Measurements from ENCODE around the gene UBC.
"Not testable (repeated sequence)": the region's sequence is repeated elsewhere in the genome, so short reads cannot be mapped to it uniquely, and the experiment has no call there.

The UBC gene

DNA sequence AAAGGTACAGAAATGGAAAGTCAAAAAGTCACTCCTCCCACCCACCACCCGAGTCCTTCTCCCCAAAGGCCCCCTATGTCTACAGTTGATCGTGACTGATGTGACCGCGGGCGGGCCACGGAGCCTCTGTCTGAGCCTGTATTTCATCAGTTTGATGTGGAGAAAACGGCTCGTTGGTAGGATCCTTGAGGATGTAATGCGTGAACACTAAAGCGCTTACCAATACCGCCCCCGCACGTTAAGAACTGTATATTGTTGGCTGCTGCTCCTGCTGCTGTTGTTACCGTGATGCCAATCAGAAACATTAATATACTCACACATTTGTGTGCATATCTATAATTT lies 24.6 kb upstream of the UBC start:
- TF ChIP-seq POLR2AphosphoS5 (IDR thresholded peaks at IDR 0.05; ENCODE audit: low read depth, low read length), result 0 out of 2 replicates have a peak, but pooled peaks have one; percentile 53
- TF ChIP-seq POU2F2 (IDR thresholded peaks at IDR 0.05; ENCODE audit: low read depth, low read length), result no peak
- peak; percentile 72 for FAIRE-seq
- DNase-seq (ENCODE audit: insufficient read length, low spot score), result no peak

DNA sequence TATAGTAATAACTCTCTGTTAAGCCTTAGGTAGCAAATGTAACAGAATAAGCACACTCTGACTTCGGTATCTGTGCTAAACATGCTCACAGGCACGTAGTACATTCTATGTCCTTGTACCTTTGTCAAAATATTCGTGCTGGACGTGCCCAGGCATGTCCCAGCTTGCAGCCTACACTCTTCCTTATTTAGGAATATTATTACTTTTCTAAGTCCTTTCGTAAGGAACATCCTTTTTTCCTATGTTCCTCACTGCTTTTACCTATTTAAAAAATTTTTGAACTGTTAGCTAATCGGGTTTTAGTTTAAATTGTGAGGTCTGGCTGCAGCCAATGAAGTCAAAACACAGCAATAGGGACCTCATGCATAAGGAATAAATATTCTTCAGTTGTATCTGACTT lies 24.1 kb upstream of the UBC start:
- FAIRE-seq (peak; percentile 81), DNase-seq (ENCODE audit: insufficient read length, low spot score) (no peak)
- TF ChIP-seq POLR2A (IDR thresholded peaks at IDR 0.05; ENCODE audit: low read depth, low read length), result no peak; the same call in 1 of the 2 replicates
- TF ChIP-seq SPI1 (IDR thresholded peaks at IDR 0.05; ENCODE audit: low read depth, low read length), result peak; percentile 22; the same call in 1 of the 2 replicates
- peak; percentile 65; the same call in 1 of the 2 replicates for TF ChIP-seq POLR2AphosphoS5 (IDR thresholded peaks at IDR 0.05; ENCODE audit: low read depth, low read length)
- peak; percentile 48; the same call in 1 of the 2 replicates for TF ChIP-seq TAF1 (IDR thresholded peaks at IDR 0.05; ENCODE audit: low read depth, low read length)

DNA sequence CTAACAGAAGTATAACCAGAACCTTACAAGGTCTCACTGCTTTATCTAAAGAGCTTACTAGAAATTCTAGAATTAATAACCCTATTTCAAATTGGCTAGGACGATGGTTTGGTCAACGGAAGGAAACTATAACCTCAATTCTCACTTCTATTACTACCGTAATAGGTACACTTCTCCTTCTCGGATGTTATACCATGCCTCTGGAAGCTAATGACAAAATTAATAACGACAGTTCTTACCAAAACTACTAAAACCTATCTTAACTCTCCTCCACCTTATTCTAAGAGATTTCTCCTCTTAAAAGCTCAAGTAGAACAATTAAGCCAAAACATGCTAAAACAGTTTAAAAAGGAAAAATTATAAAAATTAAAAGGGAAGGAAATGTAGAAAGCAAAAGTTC lies 23.7 kb upstream of the UBC start:
- FAIRE-seq, result no peak
- TF ChIP-seq PAX5 (IDR thresholded peaks at IDR 0.05; ENCODE audit: insufficient read depth, low read length, severe bottlenecking) (no peak), POLR2AphosphoS5 (IDR thresholded peaks at IDR 0.05; ENCODE audit: low read depth, low read length) (no peak), POU2F2 (IDR thresholded peaks at IDR 0.05; ENCODE audit: low read depth, low read length) (no peak), POLR2A (IDR thresholded peaks at IDR 0.05; ENCODE audit: low read depth, low read length) (no peak), TAF1 (IDR thresholded peaks at IDR 0.05; ENCODE audit: low read depth, low read length) (no peak; the same call in 1 of the 2 replicates), SPI1 (IDR thresholded peaks at IDR 0.05; ENCODE audit: low read depth, low read length) (peak; percentile 71)
- DNase-seq (ENCODE audit: insufficient read length, low spot score), result no peak

DNA sequence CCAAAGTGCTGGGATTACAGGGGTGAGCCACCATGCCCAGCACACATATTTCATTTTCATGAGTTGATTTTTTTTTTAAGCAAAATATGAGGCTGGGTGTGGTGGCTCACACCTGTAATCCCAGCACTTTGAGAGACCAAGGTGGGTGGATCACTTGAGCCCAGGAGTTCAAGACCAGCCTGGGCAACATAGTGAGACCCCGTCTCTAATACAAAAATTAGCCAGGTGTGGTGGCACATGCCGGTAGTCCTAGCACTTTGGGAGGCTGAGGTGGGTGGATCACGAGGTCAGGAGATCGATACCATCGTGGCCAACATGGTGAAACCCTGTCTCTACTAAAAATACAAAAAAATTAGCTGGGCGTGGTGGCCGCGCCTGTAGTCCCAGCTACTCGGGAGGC lies 17.1 kb upstream of the UBC start:
- not testable (repeated sequence) for FAIRE-seq; DNase-seq (ENCODE audit: insufficient read length, low spot score)

DNA sequence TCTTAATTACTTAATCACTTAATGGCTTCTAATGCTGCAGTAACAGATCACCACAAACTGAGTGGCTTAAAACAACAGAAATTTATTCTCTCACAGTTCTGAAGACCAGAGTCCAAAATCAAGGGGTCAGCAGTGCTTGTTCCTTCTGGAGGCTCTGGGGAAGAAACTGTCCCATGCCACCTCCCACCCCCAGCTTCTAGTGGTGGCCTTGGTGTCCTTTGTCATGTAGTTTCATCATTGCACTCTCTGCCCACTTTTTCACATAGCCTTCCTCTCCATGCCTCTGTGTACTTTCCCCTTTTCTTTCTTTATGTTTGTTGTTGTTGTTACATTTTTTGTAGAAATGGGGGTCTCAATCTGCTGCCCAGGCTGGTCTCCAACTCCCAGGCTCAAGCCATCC lies 16.1 kb upstream of the UBC start:
- DNase-seq (ENCODE audit: insufficient read length, low spot score), result no peak
- no peak for FAIRE-seq
- TF ChIP-seq TAF1 (IDR thresholded peaks at IDR 0.05; ENCODE audit: low read depth, low read length) (no peak), SPI1 (IDR thresholded peaks at IDR 0.05; ENCODE audit: low read depth, low read length) (no peak), POLR2AphosphoS5 (IDR thresholded peaks at IDR 0.05; ENCODE audit: low read depth, low read length) (no peak), POLR2A (IDR thresholded peaks at IDR 0.05; ENCODE audit: low read depth, low read length) (no peak), POU2F2 (IDR thresholded peaks at IDR 0.05; ENCODE audit: low read depth, low read length) (no peak), PAX5 (IDR thresholded peaks at IDR 0.05; ENCODE audit: insufficient read depth, low read length, severe bottlenecking) (no peak)

DNA sequence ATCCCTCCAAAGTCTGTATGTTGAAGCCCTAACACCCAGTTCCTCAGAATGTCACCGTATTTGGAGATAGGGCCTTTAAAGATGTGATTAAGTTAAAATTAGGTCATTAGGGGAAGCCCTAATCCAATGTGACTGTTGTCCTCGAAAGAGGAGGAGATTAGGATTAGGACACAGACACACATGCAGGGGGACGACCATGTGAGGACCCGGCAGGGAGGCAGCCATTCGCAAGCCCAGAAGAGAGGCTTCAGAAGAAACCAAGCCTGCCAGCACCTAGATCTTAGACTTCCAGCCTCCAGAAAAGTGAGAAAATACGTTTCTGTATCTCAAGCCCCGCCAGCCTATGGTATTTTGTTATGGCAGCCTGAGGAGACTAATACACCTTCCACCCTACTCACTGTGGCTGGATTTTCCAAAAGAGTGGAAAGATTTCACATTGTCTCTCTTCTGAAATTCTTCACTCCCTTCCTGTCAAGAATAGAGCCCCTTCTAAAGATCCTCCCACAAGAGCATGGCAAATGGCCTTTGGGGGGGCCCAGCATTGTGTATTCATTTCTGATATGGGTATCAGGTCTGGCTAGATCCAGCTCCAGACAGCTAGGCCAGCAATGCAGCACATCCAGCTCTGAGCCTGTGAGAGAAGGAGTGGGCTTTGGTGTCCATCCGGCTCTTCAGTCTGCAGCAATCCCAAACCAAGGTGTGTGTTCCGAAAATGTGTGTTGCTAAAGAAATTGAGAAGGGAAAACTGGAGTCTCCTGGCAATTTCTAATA lies 15.4 kb upstream of the UBC start:
- TF ChIP-seq PAX5 (IDR thresholded peaks at IDR 0.05; ENCODE audit: insufficient read depth, low read length, severe bottlenecking) (no peak), POLR2A (IDR thresholded peaks at IDR 0.05; ENCODE audit: low read depth, low read length) (no peak), POLR2AphosphoS5 (IDR thresholded peaks at IDR 0.05; ENCODE audit: low read depth, low read length) (no peak), SPI1 (IDR thresholded peaks at IDR 0.05; ENCODE audit: low read depth, low read length) (no peak), TAF1 (IDR thresholded peaks at IDR 0.05; ENCODE audit: low read depth, low read length) (no peak), POU2F2 (IDR thresholded peaks at IDR 0.05; ENCODE audit: low read depth, low read length) (no peak)
- FAIRE-seq (no peak), DNase-seq (ENCODE audit: insufficient read length, low spot score) (no peak)

DNA sequence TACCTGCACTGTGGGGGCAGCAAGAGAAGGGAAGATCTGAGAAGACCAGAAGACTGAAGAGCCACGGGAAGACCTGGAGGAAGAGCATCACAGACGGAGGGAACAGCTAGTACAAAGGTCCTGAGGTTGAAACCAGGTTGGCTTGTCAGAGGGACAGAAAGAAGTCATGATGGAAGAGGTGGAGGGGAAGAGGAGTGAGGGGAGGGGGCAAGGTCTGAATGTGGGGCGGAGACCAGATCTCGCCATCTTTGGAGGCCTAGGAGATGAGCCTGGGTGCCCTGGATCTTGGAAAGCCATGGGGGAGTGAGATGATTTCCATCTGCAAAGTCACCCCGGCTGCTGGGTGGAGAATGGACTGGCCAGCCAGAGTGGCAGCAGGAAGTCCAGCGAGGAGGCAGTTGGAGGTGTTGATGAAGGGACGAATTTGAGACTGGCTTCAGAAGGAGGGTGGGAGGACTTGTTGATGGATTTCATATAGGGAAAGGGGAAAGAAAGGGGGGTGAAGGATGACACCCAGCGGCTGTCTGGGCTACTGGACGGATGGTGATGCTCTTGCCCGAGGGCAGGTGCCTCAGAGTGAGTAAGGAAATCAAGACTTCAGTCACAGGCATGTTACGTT lies 14.6 kb upstream of the UBC start:
- DNase-seq (ENCODE audit: insufficient read length, low spot score), result no peak
- TF ChIP-seq PAX5 (IDR thresholded peaks at IDR 0.05; ENCODE audit: insufficient read depth, low read length, severe bottlenecking) (no peak), POU2F2 (IDR thresholded peaks at IDR 0.05; ENCODE audit: low read depth, low read length) (no peak), POLR2A (IDR thresholded peaks at IDR 0.05; ENCODE audit: low read depth, low read length) (no peak), POLR2AphosphoS5 (IDR thresholded peaks at IDR 0.05; ENCODE audit: low read depth, low read length) (no peak), TAF1 (IDR thresholded peaks at IDR 0.05; ENCODE audit: low read depth, low read length) (no peak), SPI1 (IDR thresholded peaks at IDR 0.05; ENCODE audit: low read depth, low read length) (no peak)
- no peak for FAIRE-seq

DNA sequence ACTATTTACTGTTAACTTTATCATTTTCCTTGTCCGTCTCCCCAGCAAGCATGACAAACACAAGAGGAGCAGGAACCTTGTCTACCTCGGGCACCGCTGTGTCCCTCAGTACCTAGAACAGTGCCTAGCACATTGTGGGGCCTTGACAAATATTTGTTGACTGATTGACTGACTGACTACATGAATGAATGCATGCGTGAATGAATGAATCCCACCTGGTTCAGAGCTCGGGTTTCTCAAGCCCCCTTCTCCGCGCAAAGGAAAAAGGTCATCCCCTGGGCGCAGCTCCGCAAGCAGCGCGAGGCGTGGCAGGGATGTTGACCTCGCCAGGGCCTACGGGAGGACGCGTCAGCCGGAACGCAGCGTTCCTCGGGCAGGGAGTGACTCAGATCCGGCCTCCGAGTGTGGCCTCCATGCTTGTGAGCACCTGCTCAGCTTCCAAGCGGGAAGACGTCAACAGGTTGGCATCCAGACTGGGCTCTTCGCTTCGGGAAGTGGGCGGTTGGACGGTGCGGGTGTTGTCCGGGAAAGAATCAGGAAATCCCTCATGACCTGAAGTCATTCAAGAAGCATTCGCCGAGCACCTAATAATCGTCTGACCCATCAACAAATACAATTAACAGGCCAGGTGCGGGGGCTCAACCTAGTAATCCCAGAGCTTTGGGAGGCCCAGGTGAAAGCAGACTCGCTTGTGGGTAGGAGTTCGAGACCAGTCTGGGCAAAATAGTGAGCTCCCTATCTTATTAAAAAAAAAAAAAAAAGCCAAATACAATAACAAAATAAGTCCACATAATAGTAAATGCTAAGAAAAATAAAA lies 13.9 kb upstream of the UBC start:
- no peak for FAIRE-seq
- TF ChIP-seq POLR2A (IDR thresholded peaks at IDR 0.05; ENCODE audit: low read depth, low read length) (no peak), SPI1 (IDR thresholded peaks at IDR 0.05; ENCODE audit: low read depth, low read length) (no peak), PAX5 (IDR thresholded peaks at IDR 0.05; ENCODE audit: insufficient read depth, low read length, severe bottlenecking) (no peak), TAF1 (IDR thresholded peaks at IDR 0.05; ENCODE audit: low read depth, low read length) (no peak), POU2F2 (IDR thresholded peaks at IDR 0.05; ENCODE audit: low read depth, low read length) (0 out of 2 replicates have a peak, but pooled peaks have one; percentile 15), POLR2AphosphoS5 (IDR thresholded peaks at IDR 0.05; ENCODE audit: low read depth, low read length) (0 out of 2 replicates have a peak, but pooled peaks have one; percentile 1)
- no peak for DNase-seq (ENCODE audit: insufficient read length, low spot score)

DNA sequence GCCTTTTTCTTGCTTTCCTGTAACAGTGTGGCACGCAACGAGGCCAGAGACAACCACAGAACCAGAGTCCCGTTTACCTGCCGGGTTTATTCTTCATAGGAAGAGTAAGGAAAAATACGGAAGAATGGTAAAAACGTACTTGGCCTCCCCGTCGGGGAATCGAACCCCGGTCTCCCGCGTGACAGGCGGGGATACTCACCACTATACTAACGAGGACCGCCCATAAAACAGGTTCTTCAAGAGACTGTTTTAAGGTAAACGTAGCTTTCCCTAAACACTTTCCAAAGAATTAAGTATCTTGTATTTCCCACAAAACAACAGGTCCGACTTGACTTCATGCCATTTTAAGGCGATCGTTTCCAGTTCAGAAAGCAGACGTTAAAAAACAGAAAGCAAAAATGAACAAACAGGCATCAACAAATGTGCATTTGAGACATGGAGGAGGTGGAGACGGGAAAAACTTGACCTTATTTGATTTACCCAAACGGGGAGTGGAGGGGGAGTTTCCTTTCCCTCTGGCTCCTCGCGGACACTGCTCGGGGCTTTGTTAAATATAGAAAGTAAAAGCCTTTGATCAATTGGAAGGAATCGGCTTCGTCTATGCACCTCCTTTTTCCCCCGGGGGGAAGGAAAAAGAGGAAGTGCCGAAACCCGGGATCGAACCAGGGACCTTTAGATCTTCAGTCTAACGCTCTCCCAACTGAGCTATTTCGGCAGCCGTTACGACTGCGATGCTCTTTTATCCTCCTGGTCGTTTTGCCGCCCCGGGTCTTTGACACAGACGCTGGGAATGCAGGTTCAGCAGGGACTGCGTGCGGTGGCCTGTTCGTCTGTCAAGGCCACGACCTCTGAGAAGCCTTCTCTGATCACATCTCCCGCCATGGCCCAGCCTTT lies 13.0 kb upstream of the UBC start:
- FAIRE-seq (peak; percentile 67), DNase-seq (ENCODE audit: insufficient read length, low spot score) (no peak)
- no peak for TF ChIP-seq TAF1 (IDR thresholded peaks at IDR 0.05; ENCODE audit: low read depth, low read length)
- TF ChIP-seq POU2F2 (IDR thresholded peaks at IDR 0.05; ENCODE audit: low read depth, low read length), result peak; percentile 52; the same call in 1 of the 2 replicates
- no peak for TF ChIP-seq POLR2A (IDR thresholded peaks at IDR 0.05; ENCODE audit: low read depth, low read length)
- peak; percentile 91 for TF ChIP-seq SPI1 (IDR thresholded peaks at IDR 0.05; ENCODE audit: low read depth, low read length)
- 0 out of 2 replicates have a peak, but pooled peaks have one; percentile 6 for TF ChIP-seq POLR2AphosphoS5 (IDR thresholded peaks at IDR 0.05; ENCODE audit: low read depth, low read length)
- no peak for TF ChIP-seq PAX5 (IDR thresholded peaks at IDR 0.05; ENCODE audit: insufficient read depth, low read length, severe bottlenecking)

DNA sequence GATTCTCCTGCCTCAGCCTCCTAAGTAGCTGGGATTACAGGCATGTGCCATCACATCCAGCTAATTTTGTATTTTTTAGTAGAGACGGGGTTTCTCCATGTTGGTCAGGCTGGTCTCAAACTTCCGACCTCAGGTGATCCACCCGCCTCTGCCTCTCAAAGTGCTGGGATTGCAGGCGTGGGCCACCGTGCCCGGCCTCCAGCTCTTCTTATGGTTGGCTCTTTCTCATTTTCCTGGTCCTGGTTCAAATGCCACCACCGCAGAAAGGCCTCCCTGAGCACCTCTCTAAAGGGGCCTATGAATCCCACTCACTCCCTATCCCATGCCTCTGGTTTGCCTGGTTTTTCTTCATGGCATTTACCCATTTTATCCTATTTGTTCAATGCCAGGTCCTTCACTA lies 11.3 kb upstream of the UBC start:
- FAIRE-seq; DNase-seq (ENCODE audit: insufficient read length, low spot score): not testable (repeated sequence)

Data from GM12891 (cell line).